ENCODE measurements around the gene CARMIL3.

DNA sequence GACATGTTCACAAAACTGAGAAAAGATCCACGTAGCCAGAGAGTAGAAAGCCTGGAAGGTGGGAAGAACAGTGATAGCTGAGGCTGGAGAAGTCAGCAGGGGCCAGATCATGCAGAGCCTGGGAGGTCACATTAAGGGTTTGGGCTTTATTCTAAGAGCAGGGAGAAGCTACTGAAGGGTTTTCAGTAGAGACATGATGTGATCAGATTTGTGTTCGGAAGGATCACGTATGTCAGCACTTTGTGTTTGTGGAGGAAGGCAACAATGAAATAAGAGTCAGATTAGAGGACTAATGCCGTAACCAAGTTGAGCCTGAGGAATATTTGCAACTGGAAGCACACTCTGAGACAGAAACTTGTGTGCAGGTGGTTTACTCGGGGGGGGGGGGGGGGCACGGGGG lies 38.1 kb downstream of the CARMIL3 start:
- no peak for TF ChIP-seq POLR2A (IDR thresholded peaks at IDR 0.05; ENCODE audit: low read depth, low read length)
- no peak for TF ChIP-seq CTCF (conservative IDR thresholded peaks at IDR 0.05; ENCODE audit: low read depth, low read length)
- TF ChIP-seq MXI1 (IDR thresholded peaks at IDR 0.05; ENCODE audit: borderline replicate concordance, low read depth, low read length): no peak
- TF ChIP-seq RCOR1 (IDR thresholded peaks at IDR 0.05; ENCODE audit: insufficient replicate concordance, low read length): no peak
- no peak for TF ChIP-seq CEBPB (IDR thresholded peaks at IDR 0.05; ENCODE audit: low read depth, low read length)
- TF ChIP-seq RAD21 (IDR thresholded peaks at IDR 0.05; ENCODE audit: low read length): no peak
- TF ChIP-seq, protein P1, sequence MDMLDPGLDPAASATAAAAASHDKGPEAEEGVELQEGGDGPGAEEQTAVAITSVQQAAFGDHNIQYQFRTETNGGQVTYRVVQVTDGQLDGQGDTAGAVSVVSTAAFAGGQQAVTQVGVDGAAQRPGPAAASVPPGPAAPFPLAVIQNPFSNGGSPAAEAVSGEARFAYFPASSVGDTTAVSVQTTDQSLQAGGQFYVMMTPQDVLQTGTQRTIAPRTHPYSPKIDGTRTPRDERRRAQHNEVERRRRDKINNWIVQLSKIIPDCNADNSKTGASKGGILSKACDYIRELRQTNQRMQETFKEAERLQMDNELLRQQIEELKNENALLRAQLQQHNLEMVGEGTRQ (IDR thresholded peaks at IDR 0.05; ENCODE audit: low read depth, low read length): no peak
- TF ChIP-seq MAFK (IDR thresholded peaks at IDR 0.05; ENCODE audit: low read depth, low read length): no peak
- TF ChIP-seq RFX5 (IDR thresholded peaks at IDR 0.05; ENCODE audit: low read depth, low read length): no peak
- TF ChIP-seq SMC3 (IDR thresholded peaks at IDR 0.05; ENCODE audit: low read depth, low read length): no peak
- TF ChIP-seq BHLHE40 (IDR thresholded peaks at IDR 0.05; ENCODE audit: low read depth, low read length): no peak
- TF ChIP-seq MAZ (IDR thresholded peaks at IDR 0.05; ENCODE audit: borderline replicate concordance, low read depth, low read length): no peak

All from IMR-90 (cell line).